RWPE1 (cell line): Measurements from ENCODE around the gene NEO1.

Experiments
- CTCF ChIA-PET: fragments of 350-600 bp; sonication (Branson Sonifier 250); formaldehyde crosslinking; extraction: SDS; loops from one replicate; lab custom pipeline; 2021; lab: Yijun Ruan, JAX
- POLR2A ChIA-PET: fragments of 400-600 bp; formaldehyde crosslinking; extraction: SDS; loops from one replicate; lab custom pipeline; 2020; ENCODE audit warnings: antibody characterized with exemption; ENCODE audit not compliant: low non-redundant PET; lab: Yijun Ruan, JAX
- DNase-seq: peaks from one replicate; pipeline ENCODE4 v3.0.0; 2012; ENCODE audit warnings: low spot score
- H3K27ac ChIP-seq: fragments of 450-650 bp; 2 replicates; pipeline ENCODE4 v1.5.1; 2017
- TF ChIP-seq, protein P1 (sequence below): fragments of 450-650 bp; conservative IDR thresholded peaks from 2 replicates; pipeline ENCODE4 v1.5.1; 2017; ENCODE audit warnings: low read depth, mild to moderate bottlenecking

Gene NEO1

DNA sequence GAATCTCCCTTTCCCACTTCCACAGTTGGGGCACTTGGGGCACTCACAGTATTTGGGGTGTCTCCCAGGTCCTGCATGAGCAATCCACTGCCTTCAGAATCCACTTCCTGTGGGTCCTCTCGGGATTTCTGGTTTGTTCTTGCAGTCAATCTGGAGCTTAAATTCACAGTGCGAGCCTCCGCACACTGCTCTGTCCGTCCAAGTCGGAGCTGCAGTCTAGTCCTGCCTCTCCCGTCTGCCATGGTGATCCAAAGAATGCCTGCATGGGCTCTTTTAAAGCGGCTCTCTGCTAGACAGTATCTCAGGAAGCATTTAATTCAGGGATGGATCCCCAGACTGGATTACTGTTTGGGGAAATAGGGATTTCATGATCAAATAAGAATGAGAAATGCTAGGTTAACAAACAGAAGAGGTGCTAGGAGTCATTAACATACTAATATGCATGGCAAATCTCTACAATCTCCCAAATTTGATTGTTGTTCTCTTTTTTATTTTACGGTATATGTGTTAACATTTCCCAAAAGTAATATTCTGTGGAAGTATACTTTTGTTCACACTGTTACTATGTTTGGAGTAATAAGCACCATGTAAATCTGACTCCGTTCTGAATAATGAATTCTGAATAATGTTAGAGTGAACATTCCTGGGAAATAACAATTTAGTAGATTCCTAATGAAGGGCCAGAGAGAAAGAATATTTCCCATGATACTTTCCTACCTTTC, 174.0 kb downstream of the NEO1 start:
- H3K27ac ChIP-seq: no peak overlapping the region
- DNase-seq: no peak
- TF ChIP-seq, protein P1, sequence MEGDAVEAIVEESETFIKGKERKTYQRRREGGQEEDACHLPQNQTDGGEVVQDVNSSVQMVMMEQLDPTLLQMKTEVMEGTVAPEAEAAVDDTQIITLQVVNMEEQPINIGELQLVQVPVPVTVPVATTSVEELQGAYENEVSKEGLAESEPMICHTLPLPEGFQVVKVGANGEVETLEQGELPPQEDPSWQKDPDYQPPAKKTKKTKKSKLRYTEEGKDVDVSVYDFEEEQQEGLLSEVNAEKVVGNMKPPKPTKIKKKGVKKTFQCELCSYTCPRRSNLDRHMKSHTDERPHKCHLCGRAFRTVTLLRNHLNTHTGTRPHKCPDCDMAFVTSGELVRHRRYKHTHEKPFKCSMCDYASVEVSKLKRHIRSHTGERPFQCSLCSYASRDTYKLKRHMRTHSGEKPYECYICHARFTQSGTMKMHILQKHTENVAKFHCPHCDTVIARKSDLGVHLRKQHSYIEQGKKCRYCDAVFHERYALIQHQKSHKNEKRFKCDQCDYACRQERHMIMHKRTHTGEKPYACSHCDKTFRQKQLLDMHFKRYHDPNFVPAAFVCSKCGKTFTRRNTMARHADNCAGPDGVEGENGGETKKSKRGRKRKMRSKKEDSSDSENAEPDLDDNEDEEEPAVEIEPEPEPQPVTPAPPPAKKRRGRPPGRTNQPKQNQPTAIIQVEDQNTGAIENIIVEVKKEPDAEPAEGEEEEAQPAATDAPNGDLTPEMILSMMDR: no peak
- ChIA-PET CTCF (interaction anchor here (1.0 kb wide), 1 partner anchor 47 kb away, joined by 3 read pairs; no protein-coding TSS in a partner anchor), POLR2A (no interaction called here)

GRCh38 chr15:73227433-73228056, 175.3 kb downstream of the NEO1 start:
- H3K27ac ChIP-seq: no peak overlapping the region
- CTCF ChIA-PET: no interaction called here
- POLR2A ChIA-PET: no interaction called here
- no peak for DNase-seq
- TF ChIP-seq, protein P1: no peak

DNA sequence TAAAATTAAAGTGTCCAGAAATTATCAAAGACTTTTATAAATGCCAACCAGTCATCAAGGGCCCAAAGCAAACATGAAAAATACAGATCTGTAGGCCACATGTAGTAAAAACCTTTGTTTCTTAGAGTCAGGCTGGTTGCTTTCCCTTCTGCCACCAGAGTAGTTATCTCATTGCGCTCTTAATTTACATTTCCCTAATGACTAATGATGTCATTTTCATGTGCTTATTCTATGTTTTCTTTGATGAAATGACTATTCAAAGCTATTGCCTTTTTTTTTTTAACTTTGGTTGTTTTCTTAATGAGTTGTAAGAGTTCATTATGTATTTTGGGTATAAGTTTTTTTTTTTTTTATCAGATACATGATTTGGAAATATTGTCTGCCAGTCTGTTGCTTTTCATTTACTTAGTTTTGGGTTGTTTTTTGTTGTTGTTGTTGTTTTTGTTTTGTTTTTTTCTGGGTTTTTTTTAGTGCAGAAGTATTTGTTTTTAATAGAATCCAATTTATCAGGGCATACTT, 175.9 kb downstream of the NEO1 start:
- CTCF ChIA-PET: interaction anchor here (0.7 kb wide), 1 partner anchor 1230 kb away, joined by 3 read pairs; no protein-coding TSS in a partner anchor
- no peak overlapping the region for H3K27ac ChIP-seq
- TF ChIP-seq, protein P1: no peak
- POLR2A ChIA-PET: no interaction called here
- no peak for DNase-seq

- ChIA-PET POLR2A (no interaction called here), CTCF (interaction anchor here (1.8 kb wide), 1 partner anchor 9 kb away, joined by 8 read pairs; no protein-coding TSS in a partner anchor)
- H3K27ac ChIP-seq: no peak overlapping the region
- TF ChIP-seq, protein P1: no peak
- DNase-seq: no peak
Observed at GRCh38 chr15:73231661-73232419, 179.6 kb downstream of the NEO1 start.

GRCh38 chr15:73232776-73233175, 180.5 kb downstream of the NEO1 start:
- DNase-seq: no peak
- CTCF ChIA-PET: interaction anchor here (1.8 kb wide), 1 partner anchor 8 kb away, joined by 8 read pairs; no protein-coding TSS in a partner anchor
- no peak overlapping the region for H3K27ac ChIP-seq
- TF ChIP-seq, protein P1: no peak
- POLR2A ChIA-PET: no interaction called here

GRCh38 chr15:73233623-73234022, 181.4 kb downstream of the NEO1 start:
- DNase-seq: no peak
- POLR2A ChIA-PET: no interaction called here
- H3K27ac ChIP-seq: no peak overlapping the region
- TF ChIP-seq, protein P1: no peak
- CTCF ChIA-PET: interaction anchor here (0.6 kb wide), 1 partner anchor 36 kb away, joined by 4 read pairs; no protein-coding TSS in a partner anchor
